CD4-positive, alpha-beta T cell treated with Interleukin-6 at 100 ng/mL for 8 hours (primary cell): Measurements from ENCODE around the gene CRYBA2.

Experiments
- DNase-seq: peaks from one replicate; pipeline ENCODE4 v3.0.0-alpha.2; 2020; ENCODE audit warnings: mixed read lengths, low spot score

Gene CRYBA2, protein sequence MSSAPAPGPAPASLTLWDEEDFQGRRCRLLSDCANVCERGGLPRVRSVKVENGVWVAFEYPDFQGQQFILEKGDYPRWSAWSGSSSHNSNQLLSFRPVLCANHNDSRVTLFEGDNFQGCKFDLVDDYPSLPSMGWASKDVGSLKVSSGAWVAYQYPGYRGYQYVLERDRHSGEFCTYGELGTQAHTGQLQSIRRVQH

DNA sequence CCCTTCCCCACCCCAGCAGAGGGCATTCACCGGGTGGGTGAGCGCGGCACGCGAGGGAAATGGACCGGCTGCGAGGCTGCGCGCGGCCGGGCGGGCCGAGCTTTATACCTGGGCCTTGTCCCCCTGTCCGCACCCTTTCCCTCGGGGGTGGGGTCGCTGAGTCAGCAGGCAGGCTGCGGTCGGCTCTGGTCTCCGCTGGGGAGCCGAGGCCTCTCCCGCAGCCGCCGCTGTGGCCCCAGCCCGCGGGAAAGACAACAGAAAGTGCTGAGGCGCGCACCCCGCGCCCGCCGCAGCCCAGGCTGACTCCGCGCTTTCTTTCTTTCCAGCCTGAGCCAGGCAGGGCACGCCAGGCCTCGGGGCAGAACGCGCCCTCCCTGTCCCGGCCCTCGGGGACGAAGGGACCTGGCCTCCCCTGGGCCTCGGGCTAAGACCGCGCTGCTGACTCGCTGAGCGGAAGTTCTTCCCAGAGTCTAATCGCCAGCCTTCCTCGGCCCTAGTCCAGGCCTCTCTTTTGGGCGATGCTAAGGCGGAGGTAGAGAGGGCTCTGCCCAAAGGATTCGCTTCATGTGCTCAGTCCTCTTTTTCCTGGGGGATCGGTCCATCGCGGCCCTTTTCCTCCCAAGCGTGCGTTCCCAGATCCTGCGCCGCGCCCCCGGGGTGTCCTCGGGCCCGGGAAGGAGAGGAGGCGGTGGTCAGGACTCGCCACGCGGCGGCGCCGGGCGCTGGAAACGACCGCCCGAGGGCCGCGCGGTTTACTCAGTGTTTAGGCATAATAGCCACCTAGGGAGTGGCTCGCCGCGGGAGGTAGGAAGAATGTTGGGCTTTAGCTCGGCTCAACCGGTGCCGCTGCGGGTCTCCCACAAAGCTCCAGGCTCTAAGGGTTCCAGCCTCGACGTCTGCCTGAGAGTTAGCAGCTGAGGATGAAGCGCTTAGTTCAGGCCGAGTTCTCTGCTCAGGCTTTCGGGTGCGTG is at the start of gene CRYBA2:
Gene CRYBA2, minus strand, starts transcription at position 78 of the 971 bp plus-strand sequence. CDS start 246 bp downstream, outside the sequence.
- DNase-seq, result no peak

DNA sequence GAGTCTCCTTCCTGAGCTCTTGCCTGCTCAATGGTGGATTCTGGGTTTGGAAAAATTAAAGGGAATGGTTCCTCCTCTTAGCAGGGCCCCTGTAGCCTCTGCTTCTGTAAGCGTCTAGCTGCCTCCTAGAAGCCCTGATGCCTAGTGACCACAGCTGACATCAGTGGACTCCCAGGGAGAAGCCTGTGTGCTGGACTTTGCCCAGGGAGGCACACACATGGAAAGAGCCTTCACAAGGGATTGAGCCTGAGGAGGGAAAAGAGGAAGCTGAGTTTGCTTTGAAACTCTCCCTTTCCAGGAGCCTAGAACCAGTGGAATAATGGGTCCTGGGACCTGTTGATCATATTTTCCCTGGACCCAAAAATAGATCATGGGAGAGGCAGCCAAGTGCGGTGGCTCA is 49.5 kb upstream of the CRYBA2 start:
- DNase-seq, result no peak

DNA sequence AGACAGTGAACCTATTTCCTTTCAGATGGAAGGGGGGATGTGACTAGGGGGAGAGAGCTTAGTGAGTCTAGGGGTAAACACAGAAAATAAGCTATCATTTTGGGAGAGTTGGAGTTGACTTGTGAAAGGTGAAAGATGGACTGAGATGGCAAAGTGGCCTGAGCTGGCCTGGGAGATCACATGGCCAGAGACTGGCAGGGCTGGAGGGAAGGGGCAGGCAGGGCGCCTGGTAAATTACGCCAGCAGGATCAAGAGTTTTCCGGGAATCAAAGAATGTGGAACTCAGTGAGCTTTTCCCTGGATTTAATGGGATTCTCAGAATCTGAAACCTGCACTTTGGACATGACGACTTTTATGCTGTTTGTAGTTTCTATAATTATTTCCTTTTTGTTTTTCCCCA is 48.9 kb upstream of the CRYBA2 start:
- no peak for DNase-seq

DNA sequence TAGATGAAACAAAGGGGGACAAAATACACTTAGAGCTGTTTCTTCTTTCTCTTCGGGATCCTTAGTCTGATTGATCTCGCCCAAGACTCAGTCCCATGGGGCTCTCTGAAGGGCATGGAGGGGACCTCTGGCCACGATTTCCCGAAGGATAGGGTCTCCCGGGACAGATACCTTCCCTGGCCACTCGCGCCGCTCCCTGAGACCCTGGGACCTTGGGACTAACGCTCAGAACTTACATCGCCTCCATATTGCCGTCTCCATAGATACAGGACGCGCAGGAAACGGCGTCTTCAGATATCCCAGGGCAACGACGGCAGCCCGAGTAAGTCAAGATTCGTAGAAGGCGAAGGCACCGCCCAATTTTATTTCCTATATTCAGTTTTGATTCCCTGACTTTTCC is 48.0 kb upstream of the CRYBA2 start, which contains the start of gene CFAP65:
Gene CFAP65, minus strand, starts transcription at position 265 of the 400 bp plus-strand sequence. CDS start 2,468 bp downstream, outside the sequence.
- DNase-seq, result no peak

DNA sequence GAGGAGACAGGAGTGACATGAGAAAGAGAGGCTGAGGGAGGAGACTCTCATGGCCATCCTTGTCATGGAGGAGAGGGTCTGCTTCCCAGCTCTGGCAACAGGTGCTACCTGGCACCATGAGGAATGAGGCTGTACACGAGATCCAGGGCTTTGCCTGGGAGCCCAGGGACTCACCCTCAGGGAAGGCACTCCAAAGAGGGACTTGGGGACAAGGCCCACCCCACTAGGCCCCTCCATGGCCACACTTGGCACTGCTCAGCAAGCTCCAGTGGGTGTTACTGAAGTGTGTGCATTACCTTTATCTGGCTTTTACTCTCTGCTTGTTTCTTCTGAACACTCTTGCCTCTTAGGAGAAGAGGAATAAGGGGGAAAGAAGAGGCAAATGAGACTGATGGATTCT is 45.4 kb upstream of the CRYBA2 start:
- DNase-seq, result no peak

DNA sequence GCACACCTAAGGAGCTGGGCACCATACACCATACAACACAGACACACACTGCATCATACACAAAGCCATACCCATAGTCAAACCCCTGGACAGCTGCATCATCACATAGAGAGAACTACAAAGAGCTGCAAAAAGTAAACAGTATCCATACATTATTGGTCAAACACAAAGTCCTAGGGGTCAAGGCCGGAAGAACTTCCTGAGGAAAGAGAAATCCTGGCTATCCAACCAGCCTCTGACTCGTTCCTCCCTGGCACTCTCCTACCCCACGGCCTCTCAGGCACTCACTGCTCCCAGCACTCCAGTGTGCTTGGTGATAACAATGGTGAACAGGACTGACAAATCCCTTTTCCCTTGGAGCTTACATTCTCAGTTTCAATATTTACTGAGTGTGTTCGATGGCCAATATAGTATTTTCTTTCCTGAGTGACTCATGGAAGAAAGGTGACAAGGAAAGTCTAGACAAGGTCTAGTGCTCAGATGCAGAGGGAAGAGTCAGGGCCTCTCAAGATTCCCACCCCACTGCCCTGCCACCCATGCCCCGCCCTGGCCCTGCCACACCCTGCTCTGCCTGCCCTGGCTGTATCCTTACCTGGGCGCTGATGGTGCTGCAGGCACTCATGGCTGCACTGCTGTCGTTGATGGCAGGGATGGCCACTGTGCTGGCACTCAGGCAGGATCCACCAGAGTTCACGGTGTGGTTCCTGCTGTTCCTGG is 44.7 kb upstream of the CRYBA2 start:
- no peak for DNase-seq

DNA sequence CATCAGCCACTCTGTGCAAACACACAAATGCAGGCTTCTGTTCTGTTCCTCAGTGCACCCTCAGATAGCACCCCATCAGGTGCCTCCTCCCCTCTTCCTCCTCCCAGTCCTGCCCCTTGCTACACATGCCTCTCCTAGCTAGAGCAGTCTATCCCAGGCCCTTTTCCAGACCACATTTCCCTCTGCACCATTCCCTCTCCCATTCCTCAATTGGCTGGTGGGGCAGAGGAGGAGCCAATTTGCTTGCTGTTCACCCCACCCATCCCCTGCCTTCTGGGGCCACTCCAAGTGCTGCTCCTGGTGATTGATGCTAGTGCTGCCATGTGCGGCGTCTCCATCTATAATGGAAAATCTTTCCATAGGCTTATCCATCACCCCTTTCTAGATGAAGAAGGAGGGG is 42.7 kb upstream of the CRYBA2 start:
- no peak for DNase-seq

DNA sequence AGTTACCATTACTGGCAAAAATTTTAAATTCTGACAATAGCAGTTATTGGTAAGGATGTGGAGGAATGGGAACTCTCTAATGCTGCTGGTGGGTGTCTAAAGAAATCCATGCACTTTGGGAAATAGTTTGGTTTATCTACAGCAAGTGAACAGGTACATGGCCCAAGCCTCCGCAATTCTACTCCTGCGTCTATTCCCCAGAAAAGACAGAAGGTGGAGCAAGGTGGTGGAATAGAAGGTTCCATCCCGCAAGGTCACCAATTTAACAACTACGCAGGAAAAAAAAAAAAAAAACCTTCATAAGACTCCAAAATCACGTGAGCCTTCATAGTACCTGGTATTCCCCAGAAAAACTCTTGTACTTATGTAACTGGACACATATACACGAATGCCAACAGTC is 41.6 kb upstream of the CRYBA2 start:
- DNase-seq, result no peak

DNA sequence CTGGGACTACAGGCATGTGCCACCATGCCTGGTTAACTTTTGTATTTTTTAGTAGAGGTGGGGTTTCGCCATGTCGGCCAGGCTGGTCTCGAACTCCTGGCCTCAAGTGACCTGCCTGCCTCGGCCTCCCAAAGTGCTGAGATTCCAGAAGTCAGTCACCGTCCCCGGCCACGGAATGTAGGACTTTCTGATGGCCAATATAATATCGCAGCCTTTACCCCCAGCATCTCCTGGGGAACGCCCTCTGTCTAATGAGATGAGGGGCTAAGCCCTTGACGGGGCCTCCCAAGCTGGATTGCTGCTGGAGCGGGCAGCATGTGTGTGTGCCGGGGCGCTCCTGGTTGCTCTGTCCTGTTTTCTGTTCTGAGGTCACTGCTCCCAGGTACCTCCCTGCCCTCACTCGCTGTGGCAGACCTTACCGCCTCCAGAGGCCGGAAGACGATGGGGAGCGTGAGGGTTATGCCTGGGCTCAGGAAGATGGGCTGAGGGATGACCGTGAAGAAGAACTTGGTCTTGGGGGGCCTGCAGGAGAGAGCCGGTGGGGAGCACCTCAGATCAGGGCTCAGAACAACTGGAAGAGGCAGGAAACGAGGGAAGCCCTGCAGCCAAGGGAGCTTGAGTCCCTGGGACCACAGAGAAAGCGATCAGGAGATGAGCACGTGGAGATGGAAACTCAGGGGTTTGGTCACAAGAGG is 39.0 kb upstream of the CRYBA2 start:
- no peak for DNase-seq

DNA sequence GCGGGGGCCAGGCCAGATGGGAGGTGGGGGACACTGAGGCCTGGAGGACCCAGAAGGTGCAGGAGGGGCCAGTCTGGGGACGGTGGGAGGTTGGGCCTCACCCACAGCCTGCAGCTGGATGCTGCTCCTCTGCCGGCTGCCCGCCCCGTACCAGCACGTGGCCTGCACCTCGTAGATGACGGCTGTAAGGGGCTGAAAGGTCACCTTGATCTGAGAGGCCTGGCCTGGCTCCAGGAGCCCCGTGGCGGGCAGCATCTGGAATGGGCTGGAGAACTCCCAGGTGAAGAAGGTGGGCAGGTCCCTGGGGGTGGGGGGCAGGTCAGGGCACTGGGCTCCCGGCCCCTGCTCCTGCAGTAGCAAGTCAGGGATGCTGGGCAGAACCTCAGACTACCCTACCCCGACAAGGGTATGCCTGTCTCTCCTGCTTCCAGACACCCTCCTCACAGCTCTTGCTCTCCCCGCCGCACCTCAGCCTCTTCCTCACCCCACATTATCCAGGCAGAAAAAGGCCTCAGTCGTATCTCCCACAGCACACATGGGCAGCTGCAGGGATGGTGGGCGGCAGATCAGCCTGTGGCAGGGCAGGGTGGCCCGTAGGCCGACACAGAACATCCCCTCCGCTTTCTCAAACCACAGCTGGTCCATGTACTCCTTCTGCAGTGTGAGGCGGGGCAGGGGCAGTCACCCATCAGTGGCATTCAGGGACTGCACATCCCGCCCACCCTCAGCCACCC is 38.0 kb upstream of the CRYBA2 start:
- DNase-seq, result no peak

DNA sequence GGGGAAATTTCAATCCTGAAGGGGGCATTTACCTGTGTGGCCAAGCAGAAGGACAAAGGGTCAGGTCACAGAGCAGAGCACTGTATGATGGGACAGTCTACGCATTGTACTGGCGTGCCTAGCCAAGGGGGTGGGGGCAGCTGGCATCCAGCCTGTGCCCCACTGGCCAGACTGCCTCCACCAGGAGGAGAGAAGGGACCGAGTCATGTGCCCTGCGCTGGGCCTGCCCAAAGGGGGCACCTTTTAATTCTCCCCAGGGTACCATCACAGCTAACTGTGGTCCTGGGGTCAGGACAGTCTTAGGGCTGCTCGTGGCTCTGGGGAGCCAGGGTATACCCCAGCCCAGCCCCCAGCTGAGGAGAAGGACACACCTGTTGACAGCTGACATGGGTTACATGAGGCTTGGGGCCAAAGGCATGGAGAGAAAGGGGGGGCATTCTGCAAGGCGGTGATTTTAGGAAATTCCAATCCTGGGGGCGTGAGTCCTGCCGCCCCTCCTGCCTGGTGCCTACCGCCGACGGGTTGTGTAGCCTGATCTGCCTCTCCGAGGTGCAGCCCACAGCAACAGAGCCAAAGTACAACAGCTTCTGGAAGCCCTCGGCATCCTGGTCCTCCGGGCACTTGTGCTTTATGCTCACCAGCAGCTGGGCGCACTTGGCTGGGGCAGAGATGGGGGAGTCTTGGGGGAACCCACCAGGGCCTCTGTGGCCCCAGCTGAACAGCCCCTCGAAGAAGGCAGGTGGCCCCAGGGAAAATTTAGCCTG is 37.1 kb upstream of the CRYBA2 start:
- no peak for DNase-seq

DNA sequence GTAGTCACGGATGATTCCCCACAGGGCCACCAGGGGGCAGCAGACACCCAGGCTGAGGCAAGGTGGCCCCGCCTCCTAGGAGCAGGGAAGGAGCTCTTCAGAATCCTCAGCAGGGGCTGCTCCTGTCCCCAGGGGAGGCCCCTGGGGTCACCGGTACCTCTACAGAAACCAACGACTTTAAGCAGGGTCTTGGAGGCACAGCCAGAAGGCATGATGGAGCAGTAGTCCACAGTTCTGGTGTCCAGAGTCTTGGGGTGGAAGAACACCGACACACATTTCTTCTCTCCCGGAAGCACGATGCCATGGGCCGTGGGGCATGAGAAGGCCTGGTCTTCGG is 36.6 kb upstream of the CRYBA2 start:
- peak; percentile 70 for DNase-seq

DNA sequence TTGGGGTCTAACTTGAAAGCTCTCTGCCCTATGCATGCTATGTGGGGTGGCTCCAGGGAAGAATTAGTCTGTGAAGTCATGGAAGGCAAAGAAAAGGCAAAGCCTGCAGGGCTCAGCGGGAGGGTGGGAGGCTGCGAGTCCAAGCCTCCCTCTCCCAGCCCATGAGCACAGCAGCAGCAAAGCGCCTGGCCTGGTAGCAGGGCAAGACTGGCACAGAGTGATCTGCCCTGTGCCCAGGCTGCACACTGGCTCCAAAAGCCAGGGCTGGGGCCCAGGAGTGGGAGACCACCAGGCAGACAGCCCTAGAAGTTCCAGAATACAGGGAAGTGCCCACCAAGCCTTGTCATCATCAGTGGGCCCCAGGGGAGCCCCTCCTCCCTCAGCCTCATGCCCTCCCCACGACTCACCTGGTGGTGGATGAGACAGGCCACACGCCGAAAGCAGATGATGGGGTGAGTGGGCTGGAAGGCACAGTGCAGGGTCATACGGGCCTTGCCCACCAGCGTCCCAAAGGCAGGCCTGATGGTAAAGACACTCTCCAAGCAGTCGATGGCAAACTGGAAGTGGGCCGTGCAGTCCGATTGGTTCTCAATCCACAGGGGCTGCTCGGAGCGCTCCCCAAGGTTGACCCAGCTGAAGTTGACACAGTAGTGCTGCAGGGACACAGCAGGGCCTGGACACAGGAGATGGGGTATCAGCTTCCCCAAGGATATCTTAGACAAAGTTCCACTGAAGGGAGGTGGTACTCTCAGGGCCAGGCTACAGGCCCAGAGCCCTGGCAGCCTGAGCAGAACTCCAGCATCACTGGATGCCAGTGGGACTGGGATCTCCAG is 36.0 kb upstream of the CRYBA2 start:
- no peak for DNase-seq

DNA sequence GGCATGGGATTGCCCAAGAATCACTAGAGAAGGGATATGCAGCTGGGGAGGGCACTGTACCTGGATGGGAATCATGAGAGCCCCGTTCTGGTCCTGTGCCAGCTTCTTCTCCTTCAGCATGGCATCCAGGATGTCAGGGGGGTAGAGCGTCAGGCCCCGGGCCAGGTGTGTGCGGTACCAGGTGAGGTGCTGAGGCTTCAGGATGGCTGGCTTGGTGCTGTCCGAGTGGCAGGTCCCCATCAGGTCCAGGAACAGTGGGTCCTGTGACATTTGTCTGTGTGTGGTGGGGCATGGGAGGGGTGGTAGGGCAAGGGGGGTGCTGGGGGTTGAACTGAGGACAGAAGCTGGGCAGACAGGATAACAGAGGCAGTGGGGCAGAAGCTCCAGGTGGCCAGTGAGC is 34.9 kb upstream of the CRYBA2 start:
- no peak for DNase-seq

DNA sequence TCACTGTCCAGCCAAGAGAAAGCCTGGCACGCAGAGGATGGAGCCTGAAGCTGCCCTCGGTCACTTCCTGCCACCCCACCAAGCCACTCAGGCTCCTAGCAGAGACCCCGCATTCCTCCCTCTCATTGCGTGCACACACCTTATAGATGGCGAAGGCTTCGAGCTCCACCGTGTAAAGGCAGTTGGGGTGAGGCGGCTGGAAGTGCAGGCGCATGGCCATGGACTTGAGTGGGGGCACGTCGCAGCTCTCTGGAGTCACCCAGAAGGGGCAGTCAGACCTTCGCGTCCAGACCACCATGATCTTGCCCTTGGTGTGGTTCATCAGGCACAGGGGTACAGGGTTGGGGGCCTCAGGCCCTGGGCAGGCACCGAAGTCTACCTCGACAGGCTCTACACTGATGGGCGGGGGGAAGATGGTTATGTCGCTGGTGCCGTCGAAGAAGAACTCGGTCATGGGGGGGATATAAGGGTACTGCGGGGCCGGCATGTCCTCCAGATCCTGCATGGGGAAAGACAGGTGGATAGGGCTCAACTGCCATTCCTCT is 34.4 kb upstream of the CRYBA2 start:
- no peak for DNase-seq

DNA sequence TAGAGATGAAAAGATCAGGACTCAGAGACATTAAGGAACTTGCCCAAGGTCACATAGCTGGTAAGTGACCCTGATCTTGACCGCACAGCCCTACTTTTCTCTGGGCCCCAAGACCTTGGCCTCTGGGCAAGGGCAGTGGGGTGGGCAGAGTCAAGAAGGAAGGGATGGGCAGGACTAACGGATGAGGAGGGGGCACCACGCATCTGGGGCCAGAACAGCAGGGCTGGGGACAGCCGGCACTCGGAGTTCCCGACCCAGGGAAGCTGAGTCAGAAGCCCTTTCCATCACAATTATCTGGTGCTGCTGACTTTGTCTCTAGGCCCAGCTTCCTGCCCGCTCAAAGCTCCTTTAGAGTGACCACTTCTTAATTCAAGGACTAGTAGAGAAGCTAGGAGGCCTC is 33.7 kb upstream of the CRYBA2 start:
- no peak for DNase-seq

DNA sequence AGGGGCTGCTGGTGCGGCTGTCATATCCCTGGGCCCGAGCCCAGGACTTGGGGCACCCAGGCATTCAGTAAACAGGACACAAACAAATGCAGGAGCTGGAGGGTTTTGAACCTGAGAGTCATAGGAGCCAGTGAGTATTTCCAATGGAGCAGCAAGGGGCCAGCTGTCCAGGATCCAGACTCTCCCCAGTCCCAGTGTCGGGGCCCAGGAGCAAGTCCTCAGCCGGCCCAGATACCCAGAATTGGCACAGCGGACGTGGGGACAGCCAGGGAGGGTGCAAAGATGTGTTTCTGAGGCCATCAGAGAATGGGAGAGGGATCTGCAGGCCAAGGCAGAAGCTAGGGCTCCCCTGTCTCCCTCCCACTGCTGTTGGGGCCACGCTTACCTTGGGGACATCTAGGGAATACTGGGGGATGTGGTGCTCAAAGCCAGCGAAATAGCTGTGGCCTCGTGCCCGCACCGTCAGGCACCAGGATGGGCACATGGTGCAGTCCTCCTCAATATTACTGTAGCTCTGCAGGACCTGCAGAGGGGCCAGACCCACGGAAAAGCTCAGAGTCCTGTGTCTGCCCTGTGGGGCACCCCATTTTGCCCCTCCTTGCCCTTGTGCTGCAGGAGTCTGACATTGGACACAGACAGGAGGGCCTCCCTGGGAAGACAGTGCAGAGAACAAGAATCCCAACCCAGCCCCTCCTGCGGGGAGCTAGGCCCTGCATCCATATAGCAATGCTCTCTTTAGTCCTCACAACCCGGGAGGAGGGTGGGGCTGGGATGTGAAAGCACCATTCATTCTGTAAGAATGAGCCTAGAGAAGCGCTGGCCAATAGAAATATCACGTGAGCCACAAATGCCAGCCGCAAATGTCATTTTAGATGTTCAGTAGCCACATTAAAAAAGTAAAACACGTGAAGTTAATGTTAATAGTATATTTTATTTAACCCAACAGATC is 32.7 kb upstream of the CRYBA2 start:
- DNase-seq, result no peak

DNA sequence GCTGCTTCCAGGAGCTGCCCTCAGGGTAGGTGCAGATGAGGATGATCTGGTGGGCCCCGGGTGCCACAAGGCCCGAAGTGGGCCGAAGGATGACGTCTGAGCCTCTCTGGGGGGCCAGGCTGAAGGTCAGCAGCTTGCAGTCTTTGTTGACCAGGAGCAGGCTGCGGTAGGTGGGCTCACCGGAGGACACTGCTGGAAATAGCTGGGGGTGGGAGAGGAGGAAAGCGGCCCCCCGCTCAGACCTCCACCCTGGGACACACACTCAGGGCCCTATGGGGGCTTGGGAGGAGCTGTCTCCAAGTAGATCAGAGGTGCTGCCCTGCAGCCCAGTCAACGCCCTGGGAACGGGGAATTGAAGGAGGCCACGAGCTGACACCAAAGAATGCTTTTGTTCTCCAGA is 30.8 kb upstream of the CRYBA2 start:
- DNase-seq, result no peak
